GM19328 (cell line): ENCODE data around the gene AKAP13.
"Not testable (repeated sequence)": the region's sequence is repeated elsewhere in the genome, so short reads cannot be mapped to it uniquely, and the experiment has no call there.

Experiments
- ATAC-seq: cut with Tn5 transposase; IDR thresholded peaks from one replicate; pipeline ENCODE4 v1.9.1; 2021; ENCODE audit warnings: mild to moderate bottlenecking, moderate library complexity; ENCODE audit not compliant: unreplicated experiment

AKAP13 gene

GRCh38 chr15:85470563-85471271, 90.3 kb downstream of the AKAP13 start:
- no peak for ATAC-seq

- ATAC-seq: no peak
These were observed 91.9 kb downstream of the AKAP13 start for GRCh38 chr15:85472349-85472748.

DNA sequence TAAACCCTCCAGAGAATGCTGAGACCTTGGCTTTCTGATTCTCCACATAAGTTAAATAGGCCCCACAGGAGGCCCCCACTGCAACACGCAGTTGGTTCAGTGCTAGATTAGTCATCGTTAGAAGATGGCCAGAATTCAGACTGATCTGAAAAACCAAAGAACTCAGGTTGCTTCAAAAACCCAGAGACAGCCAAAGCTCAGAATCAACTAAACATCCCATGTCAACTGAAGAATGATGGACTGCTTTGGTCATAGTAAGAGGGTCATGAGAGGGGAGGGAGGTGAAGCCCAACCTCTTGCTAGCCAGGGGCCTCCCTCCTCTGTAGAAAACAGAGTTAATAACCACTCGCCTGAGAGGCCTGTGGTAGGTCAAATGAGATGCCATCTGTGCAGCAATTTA, 93.1 kb downstream of the AKAP13 start:
- ATAC-seq: no peak

GRCh38 chr15:85474700-85475316, 94.4 kb downstream of the AKAP13 start:
- ATAC-seq: peak; percentile 45

DNA sequence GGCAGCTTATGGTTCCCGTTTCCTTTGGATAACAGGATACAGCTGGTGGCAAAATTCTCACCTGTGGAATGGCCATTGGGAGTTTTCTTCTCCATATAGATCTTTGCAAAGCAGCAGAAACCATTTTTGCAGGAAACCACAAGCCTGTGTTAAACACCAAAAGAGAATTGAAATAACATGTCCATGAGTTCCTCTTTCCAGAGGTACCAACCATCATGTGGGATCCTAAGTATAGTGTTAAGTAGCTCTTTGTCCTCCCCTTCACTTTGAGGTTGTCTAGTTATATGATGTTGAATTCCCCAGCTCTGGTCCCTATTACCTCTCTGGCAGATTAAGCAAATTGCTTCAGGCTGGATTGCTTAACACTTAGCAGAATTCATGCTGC, 94.9 kb downstream of the AKAP13 start:
- peak; percentile 63 for ATAC-seq

DNA sequence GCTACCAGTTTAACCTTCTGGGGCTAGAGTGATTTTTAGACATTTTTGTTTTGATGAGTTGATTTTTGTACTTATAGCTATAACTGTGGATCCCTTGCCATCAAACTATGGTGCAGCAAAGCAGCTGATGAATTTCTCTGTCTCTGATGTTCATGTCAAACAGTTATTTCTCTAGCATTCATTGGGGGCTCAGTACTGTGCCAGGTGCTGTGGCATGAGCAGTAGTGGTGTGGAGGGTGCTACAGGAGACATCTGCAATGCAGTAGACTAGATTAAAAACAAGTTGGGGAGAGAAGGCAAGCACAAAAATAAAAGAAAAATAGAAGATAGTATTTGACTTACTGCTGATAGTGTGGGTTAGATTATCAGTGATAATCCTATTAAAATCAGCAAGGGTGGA, 95.3 kb downstream of the AKAP13 start:
- peak; percentile 13 for ATAC-seq

DNA sequence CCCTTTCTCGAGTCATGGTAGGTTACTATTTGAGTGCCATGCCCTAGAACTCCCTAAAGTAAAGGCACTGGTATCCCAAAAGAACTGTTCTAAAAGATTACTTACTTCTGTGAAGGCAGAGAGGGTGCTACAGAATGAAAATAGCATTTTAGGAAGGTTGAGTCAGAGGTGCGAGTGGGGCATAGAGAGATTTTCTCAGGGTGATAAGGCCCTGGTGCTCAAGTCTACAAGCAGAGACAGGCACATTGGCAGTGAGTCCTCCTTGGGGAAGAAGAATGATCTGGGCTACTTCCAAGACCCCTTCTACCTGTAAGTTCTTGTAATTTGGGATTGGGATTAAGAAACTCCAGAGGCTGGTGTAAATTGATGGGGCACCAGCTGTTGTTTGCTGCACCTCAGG, 96.7 kb downstream of the AKAP13 start:
- no peak for ATAC-seq

DNA sequence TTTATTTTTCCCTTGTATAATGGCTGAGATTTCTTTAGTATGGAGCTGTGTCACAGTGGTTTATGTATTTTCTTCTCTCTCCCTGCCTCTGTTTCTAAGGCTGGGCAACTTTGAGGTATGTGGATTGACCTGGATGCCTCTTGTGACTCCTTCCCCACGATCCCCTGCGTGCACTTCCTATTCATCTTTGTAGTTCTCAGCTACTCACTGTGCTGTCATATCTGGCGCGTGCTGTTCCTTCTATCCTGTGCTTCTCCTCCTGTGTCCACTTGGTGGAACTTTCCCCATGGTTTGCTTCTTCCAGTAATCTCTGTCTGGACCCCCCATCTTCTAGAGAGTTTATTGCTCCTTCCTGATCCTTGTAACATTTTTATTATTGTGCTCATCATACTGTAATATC, 97.3 kb downstream of the AKAP13 start:
- no peak for ATAC-seq

GRCh38 chr15:85479071-85479647, 98.8 kb downstream of the AKAP13 start:
- ATAC-seq: no peak

DNA sequence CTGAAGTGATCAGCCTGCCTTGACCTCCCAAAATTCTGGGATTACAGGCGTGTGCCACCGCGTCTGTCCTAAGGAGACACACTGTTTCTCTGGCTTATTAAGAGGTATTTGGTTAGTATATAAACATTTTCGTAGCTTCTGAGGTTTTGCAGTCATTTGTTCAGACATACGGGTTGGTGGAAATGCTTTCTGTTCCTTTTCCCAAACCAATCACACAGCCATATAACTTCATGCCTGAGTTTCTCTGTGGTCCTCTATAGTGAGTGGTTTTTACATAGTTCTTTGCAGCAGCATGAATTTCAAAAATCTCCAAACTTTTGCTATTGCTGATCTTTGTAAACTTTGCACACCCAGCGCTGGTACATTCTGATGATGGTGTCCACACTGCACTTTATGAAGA, 100.5 kb downstream of the AKAP13 start:
- ATAC-seq: no peak

GRCh38 chr15:85481543-85481942, 101.1 kb downstream of the AKAP13 start:
- not testable (repeated sequence) for ATAC-seq

- no peak for ATAC-seq
These were observed 102.5 kb downstream of the AKAP13 start for GRCh38 chr15:85482894-85483293.

GRCh38 chr15:85483955-85484354, 103.6 kb downstream of the AKAP13 start:
- not testable (repeated sequence) for ATAC-seq

DNA sequence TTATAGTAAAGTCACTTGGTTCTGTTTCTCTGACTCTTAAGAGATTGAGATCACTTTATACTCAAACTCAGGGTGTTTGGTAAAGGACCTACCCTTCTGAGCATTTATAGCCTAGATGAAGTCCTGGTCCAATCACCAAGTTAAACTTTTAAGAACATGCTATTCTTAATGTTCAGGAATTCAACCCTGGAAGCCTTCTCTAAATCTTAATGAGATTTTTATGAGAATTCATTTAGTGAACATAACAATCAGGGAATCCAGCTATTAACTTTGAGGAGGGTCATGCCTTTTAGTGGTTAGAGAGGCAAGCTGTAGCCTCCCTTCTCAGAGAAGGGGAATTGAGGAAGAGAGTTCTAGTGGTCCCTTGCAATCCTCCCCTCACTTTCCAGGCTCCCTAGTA, 104.5 kb downstream of the AKAP13 start:
- not testable (repeated sequence) for ATAC-seq

- peak; percentile 68 for ATAC-seq
These were observed 105.7 kb downstream of the AKAP13 start for GRCh38 chr15:85485956-85486567.

- ATAC-seq: not testable (repeated sequence)
These were observed 107.4 kb downstream of the AKAP13 start for GRCh38 chr15:85487796-85488195.

- no peak for ATAC-seq
These were observed 108.6 kb downstream of the AKAP13 start for GRCh38 chr15:85488997-85489396.

DNA sequence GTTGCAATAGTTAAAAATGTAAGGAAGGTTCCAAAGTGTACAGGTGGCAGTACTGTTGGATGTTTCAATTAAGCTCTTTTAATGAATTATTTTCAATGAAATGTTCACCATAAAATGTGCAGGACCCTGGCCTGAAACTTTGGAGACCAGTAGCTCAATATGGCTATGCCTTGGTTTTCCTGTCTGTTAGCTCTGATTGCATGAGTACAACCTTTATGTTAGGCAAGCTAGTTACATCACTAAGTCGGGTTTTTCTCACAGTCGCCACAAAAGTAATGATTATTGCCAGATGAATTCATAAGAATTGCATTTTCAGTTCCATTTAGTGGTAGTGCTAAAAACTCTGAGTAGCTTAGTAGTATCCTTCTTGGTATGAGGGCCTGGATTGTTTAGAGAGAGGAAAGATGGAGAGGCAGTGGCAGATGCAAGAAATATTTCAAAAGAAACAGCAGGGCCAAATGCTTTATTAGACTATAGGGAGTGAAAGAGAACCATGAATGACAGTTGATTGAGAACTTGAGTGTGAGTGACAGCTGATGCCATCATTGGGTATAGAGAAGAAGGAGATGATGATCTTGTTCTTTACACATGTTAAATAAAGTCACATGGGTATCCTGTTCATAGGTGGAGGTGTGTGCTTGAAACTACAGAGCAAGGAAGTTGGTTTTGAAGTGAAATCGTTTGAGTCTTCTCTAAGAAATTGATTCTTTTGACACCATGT, 109.5 kb downstream of the AKAP13 start:
- ATAC-seq: no peak

GRCh38 chr15:85490856-85491255, 110.5 kb downstream of the AKAP13 start:
- no peak for ATAC-seq

GRCh38 chr15:85491691-85492090, 111.3 kb downstream of the AKAP13 start:
- no peak for ATAC-seq

DNA sequence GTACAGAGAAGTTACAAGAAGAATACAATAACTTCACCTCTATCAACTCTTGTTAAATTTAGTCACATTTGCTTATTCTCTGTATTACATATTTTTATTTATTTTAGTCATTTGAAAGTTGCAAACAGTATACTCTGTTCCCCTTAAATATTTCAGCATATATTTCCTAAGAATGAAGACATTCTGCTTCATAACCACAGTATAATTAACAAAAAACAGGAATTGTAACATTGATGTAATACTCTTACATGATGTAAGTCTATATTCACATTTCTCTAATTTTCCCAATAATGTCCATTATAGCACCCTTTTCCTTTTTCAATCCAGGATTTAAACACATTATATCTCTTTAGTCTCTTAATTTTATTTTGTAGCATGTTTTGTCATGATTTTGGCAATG, 112.0 kb downstream of the AKAP13 start:
- ATAC-seq: no peak
